Keratinocyte (primary cell): Measurements from ENCODE around the gene ERICH2. TPM values are rescaled to one million over a fixed set of nuclear protein-coding genes. Genes with fewer than 3 reads are reported as not detected.

Experiments
- DNase-seq: peaks from one replicate; pipeline ENCODE4 v3.0.0-alpha.2; 2011; ENCODE audit warnings: low read depth, missing footprints, low spot score
- FAIRE-seq: peaks from 2 replicates; lab custom pipeline; 2011; peaks lifted over from hg19 to GRCh38; lab: Jason Lieb, UNC
- H2AFZ ChIP-seq: 2 replicates; pipeline ENCODE4 v1.6.0; 2012; ENCODE audit warnings: low read length, control low read depth, inconsistent platforms; ENCODE audit not compliant: control insufficient read depth
- H3K27ac ChIP-seq: 2 replicates; pipeline ENCODE4 v1.5.1; 2011; ENCODE audit warnings: low read length; ENCODE audit not compliant: control insufficient read depth, insufficient read depth
- H3K27me3 ChIP-seq: 3 replicates; pipeline ENCODE4 v1.6.0; 2011; ENCODE audit warnings: low read length; ENCODE audit not compliant: control insufficient read depth, insufficient read depth; ENCODE audit errors: extremely low read depth
- H3K36me3 ChIP-seq, 2 experiments: 2 replicates in 1 of 2; 3 replicates in 1 of 2; pipeline ENCODE4 v1.5.1; 2011; ENCODE audit warnings: low read length in 2 of 2, mild to moderate bottlenecking in 1 of 2; ENCODE audit not compliant: control insufficient read depth in 2 of 2, insufficient read depth in 2 of 2; ENCODE audit errors: extremely low read depth in 1 of 2
- H3K4me1 ChIP-seq: 3 replicates; pipeline ENCODE4 v1.5.1; 2011; ENCODE audit warnings: low read length; ENCODE audit not compliant: control insufficient read depth, insufficient read depth; ENCODE audit errors: extremely low read depth
- H3K4me2 ChIP-seq: 3 replicates; pipeline ENCODE4 v1.6.0; 2011; ENCODE audit warnings: low read depth, low read length; ENCODE audit not compliant: control insufficient read depth, insufficient read depth; ENCODE audit errors: extremely low read depth
- H3K4me3 ChIP-seq, 3 experiments: fragments of 200-600 bp in 1 of 3; sonication (generic) in 1 of 3; 2 replicates in 2 of 3; 3 replicates in 1 of 3; pipeline ENCODE4 v1.5.1; 2011 to 2016; ENCODE audit warnings: low read length in 3 of 3, mild to moderate bottlenecking in 3 of 3, control low read depth in 2 of 3, inconsistent platforms in 1 of 3, low read depth in 1 of 3, mixed read lengths in 1 of 3, mixed run types in 1 of 3, moderate library complexity in 1 of 3; ENCODE audit not compliant: control insufficient read depth in 2 of 3, insufficient read depth in 2 of 3; ENCODE audit errors: extremely low read depth in 1 of 3
- H3K79me2 ChIP-seq: 2 replicates; pipeline ENCODE4 v1.6.0; 2012; ENCODE audit warnings: low read length; ENCODE audit not compliant: control insufficient read depth, insufficient read depth
- H3K9ac ChIP-seq: 3 replicates; pipeline ENCODE4 v1.6.0; 2011; ENCODE audit warnings: low read length; ENCODE audit not compliant: control insufficient read depth, insufficient read depth; ENCODE audit errors: extremely low read depth
- H3K9me1 ChIP-seq: 3 replicates; pipeline ENCODE4 v1.6.0; 2011; ENCODE audit warnings: low read length; ENCODE audit not compliant: control insufficient read depth, insufficient read depth; ENCODE audit errors: extremely low read depth
- H3K9me3 ChIP-seq: 2 replicates; pipeline ENCODE4 v1.5.1; 2012; ENCODE audit warnings: low read depth, low read length; ENCODE audit not compliant: control insufficient read depth
- H4K20me1 ChIP-seq: 3 replicates; pipeline ENCODE4 v1.6.0; 2011; ENCODE audit warnings: low read length; ENCODE audit not compliant: control insufficient read depth, insufficient read depth; ENCODE audit errors: extremely low read depth
- CTCF ChIP-seq, 3 experiments: IDR thresholded peaks in 1 of 3; conservative IDR thresholded peaks in 1 of 3; optimal IDR thresholded peaks in 1 of 3; 2 replicates in 2 of 3; 3 replicates in 1 of 3; pipeline versions ENCODE3 to v1.5.1; 2011; ENCODE audit warnings: low read length in 3 of 3, mild to moderate bottlenecking in 3 of 3, moderate library complexity in 2 of 3, control low read depth in 1 of 3, inconsistent platforms in 1 of 3; ENCODE audit not compliant: insufficient read depth in 2 of 3; ENCODE audit errors: extremely low read depth in 1 of 3
- EZH2 ChIP-seq: IDR thresholded peaks from one replicate; pipeline ENCODE4 v1.6.1; 2012; ENCODE audit warnings: inconsistent platforms, mild to moderate bottlenecking, low read length, moderate library complexity
- dilution Hi-C: fragments of 300-500 bp; cut with MboI; formaldehyde crosslinking; loops from one replicate; pipeline ENCODE4 v1.7.0; 2020; ENCODE audit warnings: low sequenced_read_pairs; ENCODE audit not compliant: extremely low pct_ligation_motif_present
- polyA plus RNA-seq, 5 experiments: library from polyadenylated mRNA; depleted of rRNA in 3 of 5; stranded (reverse) in 3 of 5; stranded (forward) in 1 of 5; unstranded in 1 of 5; fragments of >200 nt; gene quantifications; 1 replicate in 1 of 5; 2 replicates in 3 of 5; 3 replicates in 1 of 5; pipeline versions ENCODE4 v1.2.1 to v1.2.3, GENCODE V29; 2011 to 2012; ENCODE audit warnings: missing spikeins in 2 of 5, low read depth in 1 of 5, low replicate concordance in 1 of 5

ERICH2 gene
- polyA plus RNA-seq, 1 donor (not counting 4 experiments of a cell fraction or from before 2014, with no cell fraction given) = 1.3 TPM

- no peak for DNase-seq
Measured at GRCh38 chr2:170743530-170744239, 26.5 kb upstream of the ERICH2 start.

GRCh38 chr2:170744248-170745002 lies 25.8 kb upstream of the ERICH2 start:
- dilution Hi-C loops = no loop called here
- Histone ChIP-seq H3K9ac (no peak overlapping the region), H3K27ac (no peak overlapping the region), H3K4me2 (no peak overlapping the region), H3K4me1 (peaks cover 14% of the 10 kb centered on the region), H4K20me1 (no peaks in the 10 kb centered on the region), H3K9me1 (no peaks in the 10 kb centered on the region), H3K27me3 (no peaks in the 10 kb centered on the region), H3K79me2 (no peaks in the 10 kb centered on the region), H3K4me3 (no peak overlapping the region), H3K9me3 (no peaks in the 10 kb centered on the region), H3K36me3 (no peaks in the 10 kb centered on the region), H2AFZ (no peak overlapping the region)
- no peak for FAIRE-seq
- no peak for DNase-seq
- TF ChIP-seq EZH2 = no peak
- TF ChIP-seq CTCF (optimal IDR thresholded peaks at IDR 0.05 in 1 of 3, IDR thresholded peaks at IDR 0.05 in 1 of 3, conservative IDR thresholded peaks at IDR 0.05 in 1 of 3; ENCODE audit: extremely low read depth in 1 of 3, insufficient read depth in 2 of 3, low read length in 3 of 3) = no peak

More at GRCh38 chr2:170743530-170744239, 26.5 kb upstream of the ERICH2 start:
- Histone ChIP-seq H3K27me3 (no peaks in the 10 kb centered on the region), H3K79me2 (no peaks in the 10 kb centered on the region), H3K27ac (no peak overlapping the region), H3K9me1 (no peaks in the 10 kb centered on the region), H3K4me2 (no peak overlapping the region), H3K4me3 (no peak overlapping the region), H2AFZ (no peak overlapping the region), H3K4me1 (peaks cover 22% of the 10 kb centered on the region), H4K20me1 (no peaks in the 10 kb centered on the region), H3K9me3 (no peaks in the 10 kb centered on the region), H3K36me3 (no peaks in the 10 kb centered on the region), H3K9ac (no peak overlapping the region)
- FAIRE-seq = no peak
- no peak for TF ChIP-seq EZH2
- TF ChIP-seq CTCF (optimal IDR thresholded peaks at IDR 0.05 in 1 of 3, IDR thresholded peaks at IDR 0.05 in 1 of 3, conservative IDR thresholded peaks at IDR 0.05 in 1 of 3; ENCODE audit: extremely low read depth in 1 of 3, insufficient read depth in 2 of 3, low read length in 3 of 3) = no peak
- dilution Hi-C loops = no loop called here
